Neutrophil (primary cell): Measurements from ENCODE around the gene CAST.

ENCODE experiments used
- H3K27ac ChIP-seq: fragments of 200-600 bp; sonication (generic); 2 replicates; pipeline ENCODE4 v1.5.1; 2016; ENCODE audit warnings: mild to moderate bottlenecking, moderate library complexity
- H3K27me3 ChIP-seq: fragments of 200-600 bp; sonication (generic); 2 replicates; pipeline ENCODE4 v1.6.0; 2016; ENCODE audit warnings: mild to moderate bottlenecking
- H3K36me3 ChIP-seq: fragments of 200-600 bp; sonication (generic); 2 replicates; pipeline ENCODE4 v1.5.1; 2017
- H3K4me1 ChIP-seq, 2 experiments: fragments of 200-600 bp in 1 of 2; sonication (generic) in 1 of 2; 1 replicate in 1 of 2; 2 replicates in 1 of 2; pipeline versions ENCODE4 v1.5.1 to v1.6.1; 2013 to 2016; ENCODE audit warnings: low read depth in 1 of 2, low read length in 1 of 2, mild to moderate bottlenecking in 1 of 2, moderate library complexity in 1 of 2; ENCODE audit not compliant: control insufficient read depth in 1 of 2, insufficient read depth in 1 of 2
- H3K4me3 ChIP-seq, 2 experiments: fragments of 200-600 bp in 1 of 2; sonication (generic) in 1 of 2; 1 replicate in 1 of 2; 2 replicates in 1 of 2; pipeline ENCODE4 v1.5.1; 2013 to 2016; ENCODE audit warnings: low read depth in 1 of 2, low read length in 1 of 2, mild to moderate bottlenecking in 1 of 2, moderate library complexity in 1 of 2
- H3K9me3 ChIP-seq: fragments of 200-600 bp; sonication (generic); 2 replicates; pipeline ENCODE4 v1.5.1; 2016
- CTCF ChIP-seq: fragments of 200-600 bp; sonication (generic); IDR thresholded peaks from 2 replicates; pipeline ENCODE4 v1.5.1; 2016; ENCODE audit warnings: antibody characterized with exemption

The CAST gene

GRCh38 chr5:96671441-96671840 is 9.3 kb downstream of the CAST start:
- peaks cover 7% of the 10 kb centered on the region for H3K36me3 ChIP-seq
- peaks cover 0 to 1% of the 10 kb centered on the region in 2 experiments for H3K4me1 ChIP-seq
- no peak overlapping the region for H3K27ac ChIP-seq
- no peaks in the 10 kb centered on the region for H3K27me3 ChIP-seq
- H3K4me3 ChIP-seq = no peak overlapping the region
- no peaks in the 10 kb centered on the region for H3K9me3 ChIP-seq
- no peak for TF ChIP-seq CTCF

GRCh38 chr5:96673127-96673526 is 11.0 kb downstream of the CAST start:
- H3K9me3 ChIP-seq = no peaks in the 10 kb centered on the region
- no peaks in the 10 kb centered on the region for H3K27me3 ChIP-seq
- no peak overlapping the region for H3K27ac ChIP-seq
- H3K36me3 ChIP-seq = peaks cover 23% of the 10 kb centered on the region
- H3K4me1 ChIP-seq = no peaks in the 10 kb centered on the region
- no peak for TF ChIP-seq CTCF
- H3K4me3 ChIP-seq = no peak overlapping the region

GRCh38 chr5:96675882-96676281 is 13.7 kb downstream of the CAST start:
- no peak for TF ChIP-seq CTCF
- no peak overlapping the region for H3K27ac ChIP-seq
- no peak overlapping the region for H3K4me3 ChIP-seq
- H3K27me3 ChIP-seq = no peaks in the 10 kb centered on the region
- H3K4me1 ChIP-seq = no peaks in the 10 kb centered on the region
- H3K9me3 ChIP-seq = no peaks in the 10 kb centered on the region
- peaks cover 33% of the 10 kb centered on the region for H3K36me3 ChIP-seq

- no peaks in the 10 kb centered on the region for H3K27me3 ChIP-seq
- no peak for TF ChIP-seq CTCF
- H3K36me3 ChIP-seq = peaks cover 33% of the 10 kb centered on the region
- no peaks in the 10 kb centered on the region for H3K4me1 ChIP-seq
- H3K27ac ChIP-seq = no peak overlapping the region
- H3K4me3 ChIP-seq = no peak overlapping the region
- H3K9me3 ChIP-seq = no peaks in the 10 kb centered on the region
These were observed 15.3 kb downstream of the CAST start for GRCh38 chr5:96677496-96677895.

GRCh38 chr5:96679293-96679692 is 17.1 kb downstream of the CAST start:
- Histone ChIP-seq H3K9me3 (no peaks in the 10 kb centered on the region), H3K27ac (no peak overlapping the region), H3K4me3 (no peak overlapping the region), H3K36me3 (peaks cover 38% of the 10 kb centered on the region), H3K4me1 (no peaks in the 10 kb centered on the region), H3K27me3 (no peaks in the 10 kb centered on the region)
- no peak for TF ChIP-seq CTCF
